Glutamatergic neuron (in vitro differentiated cells): ENCODE results near the gene ZNF775. TPM values are rescaled to one million over a fixed set of nuclear protein-coding genes. Genes with fewer than 3 reads are reported as not detected.
A peak's percentile ranks its signal among the peaks of the same experiment; 100 is the strongest.

Experiments used
- DNase-seq: peaks from one replicate; pipeline ENCODE4 v3.0.0; 2022
- H3K27ac Mint-ChIP-seq: one replicate; pipeline ENCODE4 v1.8.0; 2020; ENCODE audit warnings: mild to moderate bottlenecking, mixed read lengths, inconsistent platforms; ENCODE audit not compliant: unreplicated experiment
- H3K27me3 Mint-ChIP-seq: one replicate; pipeline ENCODE4 v1.8.0; 2020; ENCODE audit warnings: mild to moderate bottlenecking, moderate library complexity, mixed read lengths, inconsistent platforms; ENCODE audit not compliant: unreplicated experiment
- H3K36me3 Mint-ChIP-seq: one replicate; pipeline ENCODE4 v1.8.0; 2020; ENCODE audit warnings: mild to moderate bottlenecking, mixed read lengths, inconsistent platforms; ENCODE audit not compliant: unreplicated experiment
- H3K4me1 Mint-ChIP-seq: one replicate; pipeline ENCODE4 v1.8.0; 2020; ENCODE audit warnings: mild to moderate bottlenecking, low read depth, mixed read lengths, inconsistent platforms; ENCODE audit not compliant: unreplicated experiment
- H3K4me3 Mint-ChIP-seq: one replicate; pipeline ENCODE4 v1.8.0; 2020; ENCODE audit warnings: mild to moderate bottlenecking, mixed read lengths, inconsistent platforms; ENCODE audit not compliant: unreplicated experiment
- H3K9me3 Mint-ChIP-seq: one replicate; pipeline ENCODE4 v1.8.0; 2020; ENCODE audit warnings: mild to moderate bottlenecking, moderate library complexity, mixed read lengths, inconsistent platforms; ENCODE audit not compliant: unreplicated experiment
- total RNA-seq: library from RNA; stranded (reverse); fragmentation: NEBNext Ultra II Directional; extraction: Animal tissue kit (Norgen Biotek cat#: 25700); gene quantifications from one replicate; pipeline ENCODE4 v1.2.1, GENCODE V29; 2021; ENCODE audit not compliant: unreplicated experiment
- TF ChIP-seq, protein P1 (sequence below): fragments of 200-600 bp; sonication (generic); IDR thresholded peaks from one replicate; pipeline ENCODE4 v1.5.0; 2021; ENCODE audit not compliant: partially characterized antibody, unreplicated experiment

ZNF775 gene
- total RNA-seq, 1 donor from 2014 or later, result 20.5 TPM

DNA sequence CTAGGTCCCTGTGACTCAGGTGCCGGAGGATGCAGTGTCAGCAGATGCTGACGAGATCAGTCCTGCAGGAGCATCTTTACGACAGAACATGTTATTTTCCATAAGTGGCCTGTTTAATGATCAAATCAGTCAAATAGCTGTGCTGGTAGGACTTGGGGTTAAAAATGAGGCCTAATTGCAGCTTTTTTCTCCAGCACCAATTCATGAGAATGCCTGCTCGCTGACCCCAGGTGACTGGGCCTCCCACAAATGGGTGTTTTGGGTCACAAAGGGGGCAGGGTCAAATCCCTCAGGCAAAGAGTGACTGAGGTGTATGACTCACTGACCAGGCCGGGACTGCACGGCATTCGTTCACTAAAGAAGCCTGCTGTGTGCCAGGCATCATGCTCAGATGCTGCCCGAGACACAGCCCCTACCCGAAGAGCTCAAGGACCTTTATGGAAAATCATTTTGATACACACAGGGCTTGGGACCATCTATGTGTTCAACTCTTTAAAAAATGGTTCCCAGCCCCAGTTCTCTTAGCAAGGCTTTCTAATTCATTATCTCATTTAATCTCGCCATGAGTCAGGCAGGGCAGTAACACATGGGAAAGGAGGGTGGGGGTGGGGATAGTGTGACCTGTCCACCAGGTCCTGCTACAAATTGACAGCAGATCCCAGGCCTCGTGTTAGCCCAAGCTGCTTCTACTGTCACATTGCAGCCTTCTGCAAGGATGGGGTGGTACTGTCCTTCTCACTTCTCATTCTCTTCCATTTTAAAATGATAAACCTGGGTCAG lies 21.1 kb downstream of the ZNF775 start:
- no peak for DNase-seq
- peaks cover 11% of the 10 kb centered on the region for H3K9me3 Mint-ChIP-seq
- H3K27ac Mint-ChIP-seq, result peak overlapping the region; percentile 19
- TF ChIP-seq, protein P1, sequence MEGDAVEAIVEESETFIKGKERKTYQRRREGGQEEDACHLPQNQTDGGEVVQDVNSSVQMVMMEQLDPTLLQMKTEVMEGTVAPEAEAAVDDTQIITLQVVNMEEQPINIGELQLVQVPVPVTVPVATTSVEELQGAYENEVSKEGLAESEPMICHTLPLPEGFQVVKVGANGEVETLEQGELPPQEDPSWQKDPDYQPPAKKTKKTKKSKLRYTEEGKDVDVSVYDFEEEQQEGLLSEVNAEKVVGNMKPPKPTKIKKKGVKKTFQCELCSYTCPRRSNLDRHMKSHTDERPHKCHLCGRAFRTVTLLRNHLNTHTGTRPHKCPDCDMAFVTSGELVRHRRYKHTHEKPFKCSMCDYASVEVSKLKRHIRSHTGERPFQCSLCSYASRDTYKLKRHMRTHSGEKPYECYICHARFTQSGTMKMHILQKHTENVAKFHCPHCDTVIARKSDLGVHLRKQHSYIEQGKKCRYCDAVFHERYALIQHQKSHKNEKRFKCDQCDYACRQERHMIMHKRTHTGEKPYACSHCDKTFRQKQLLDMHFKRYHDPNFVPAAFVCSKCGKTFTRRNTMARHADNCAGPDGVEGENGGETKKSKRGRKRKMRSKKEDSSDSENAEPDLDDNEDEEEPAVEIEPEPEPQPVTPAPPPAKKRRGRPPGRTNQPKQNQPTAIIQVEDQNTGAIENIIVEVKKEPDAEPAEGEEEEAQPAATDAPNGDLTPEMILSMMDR, result no peak
- no peaks in the 10 kb centered on the region for H3K36me3 Mint-ChIP-seq
- peak overlapping the region; percentile 48 for H3K4me3 Mint-ChIP-seq
- peaks cover 8% of the 10 kb centered on the region for H3K27me3 Mint-ChIP-seq
- H3K4me1 Mint-ChIP-seq, result peaks cover 54% of the 10 kb centered on the region

DNA sequence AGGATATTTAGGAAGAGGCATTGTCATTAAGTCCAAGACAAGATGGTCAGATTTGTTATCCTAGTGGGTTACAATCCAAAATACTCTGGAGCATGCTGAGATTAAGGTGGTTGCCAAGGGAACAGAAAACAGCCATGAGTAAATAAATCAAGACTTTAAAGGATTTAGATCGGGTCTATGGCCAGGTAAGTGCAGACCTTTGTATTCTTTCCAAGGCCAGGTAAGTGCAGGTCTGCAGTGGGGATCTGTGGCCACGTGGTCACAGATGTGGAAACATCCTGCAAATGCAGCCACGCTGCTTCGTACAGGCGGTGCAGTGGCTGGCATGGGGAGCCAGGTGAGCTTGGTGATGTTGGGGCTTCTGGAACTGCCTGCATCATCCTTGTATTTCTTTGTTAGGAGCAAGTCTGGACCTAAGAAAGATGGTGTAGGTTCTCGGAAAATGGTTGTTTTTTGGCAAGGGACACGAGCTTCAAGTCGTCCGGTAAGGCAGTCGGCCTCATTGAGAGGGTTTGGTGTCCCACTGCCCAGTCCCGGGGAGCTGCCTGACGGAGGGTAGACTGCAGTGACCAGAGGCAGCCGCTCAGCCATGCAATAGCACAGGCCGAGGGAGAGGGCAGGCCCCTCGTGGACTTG lies 21.8 kb downstream of the ZNF775 start:
- Mint-ChIP-seq H3K4me1 (peaks cover 59% of the 10 kb centered on the region), H3K9me3 (peaks cover 14% of the 10 kb centered on the region), H3K4me3 (no peak overlapping the region), H3K27ac (peak overlapping the region; percentile 19), H3K27me3 (peaks cover 11% of the 10 kb centered on the region), H3K36me3 (no peaks in the 10 kb centered on the region)
- TF ChIP-seq, protein P1, result no peak
- no peak for DNase-seq

DNA sequence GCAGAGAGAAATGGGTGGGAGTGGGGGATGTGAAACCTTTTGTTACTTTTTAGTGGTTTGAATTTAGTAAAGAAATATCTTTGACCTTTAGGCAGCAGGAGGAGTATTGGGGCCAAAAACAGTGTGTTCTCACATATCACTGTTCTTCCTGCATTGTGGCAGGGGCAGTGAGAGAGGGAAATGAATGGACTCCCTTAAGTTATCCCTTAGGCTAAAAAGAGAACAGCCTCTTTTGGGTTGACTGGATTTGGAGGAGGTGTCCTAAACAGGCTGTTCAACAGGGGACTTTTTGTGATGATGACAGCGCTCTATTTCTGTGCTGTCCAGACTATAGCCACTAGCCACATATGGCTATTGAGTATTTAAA lies 22.3 kb downstream of the ZNF775 start:
- peak overlapping the region; percentile 38 for H3K4me3 Mint-ChIP-seq
- H3K27me3 Mint-ChIP-seq, result peaks cover 13% of the 10 kb centered on the region
- peaks cover 64% of the 10 kb centered on the region for H3K4me1 Mint-ChIP-seq
- no peaks in the 10 kb centered on the region for H3K36me3 Mint-ChIP-seq
- peaks cover 14% of the 10 kb centered on the region for H3K9me3 Mint-ChIP-seq
- TF ChIP-seq, protein P1, result no peak
- no peak for DNase-seq
- peak overlapping the region; percentile 19 for H3K27ac Mint-ChIP-seq

DNA sequence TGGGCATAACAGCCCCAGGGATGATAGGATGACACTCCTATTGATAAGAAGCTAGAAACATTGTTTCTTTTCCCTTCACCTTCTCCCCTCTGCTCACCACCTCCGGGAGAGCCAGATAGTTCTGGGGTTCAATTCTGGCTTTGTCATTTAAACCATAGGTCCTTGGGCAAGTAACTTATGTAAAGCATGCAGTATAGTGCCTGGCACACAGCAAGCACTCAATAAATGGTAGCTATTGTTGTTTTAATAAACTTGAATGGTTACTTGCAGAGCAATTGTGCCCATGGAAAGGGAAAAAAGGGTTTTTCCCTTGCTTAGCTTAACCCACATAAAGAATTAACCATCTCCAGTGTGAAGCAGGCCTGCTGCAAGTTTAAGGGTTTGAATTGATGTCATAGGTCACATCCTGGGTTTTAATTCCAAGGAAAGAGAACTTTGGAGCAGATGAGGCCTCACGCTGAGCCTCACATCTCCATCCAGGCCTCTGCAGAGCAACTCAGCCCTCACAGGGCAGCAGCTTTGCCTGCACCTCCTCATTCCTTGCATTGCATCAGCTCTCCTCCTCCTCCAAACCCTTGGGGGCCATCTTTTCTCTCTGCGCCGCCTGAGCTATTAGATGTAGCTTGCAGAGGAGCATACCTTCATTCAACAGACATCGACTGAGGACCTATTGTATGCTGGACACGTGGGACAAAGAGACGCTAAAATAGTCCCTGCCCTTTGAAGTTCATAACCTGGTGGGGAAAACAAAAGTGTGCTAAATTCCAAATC lies 22.9 kb downstream of the ZNF775 start:
- peaks cover 68% of the 10 kb centered on the region for H3K4me1 Mint-ChIP-seq
- H3K36me3 Mint-ChIP-seq, result peaks cover 1% of the 10 kb centered on the region
- no peak for DNase-seq
- peak overlapping the region; percentile 76 for H3K4me3 Mint-ChIP-seq
- H3K27me3 Mint-ChIP-seq, result peaks cover 14% of the 10 kb centered on the region
- H3K9me3 Mint-ChIP-seq, result peaks cover 16% of the 10 kb centered on the region
- TF ChIP-seq, protein P1, result no peak
- peak overlapping the region; percentile 96 for H3K27ac Mint-ChIP-seq
